Panc1 (cell line): ENCODE measurements around the gene EPB41L5. TPM values are rescaled to one million over a fixed set of nuclear protein-coding genes. Genes with fewer than 3 reads are reported as not detected.

Experiments
- ATAC-seq: fragments of 200-7000 bp; cut with Tn5 transposase; 2 replicates; pipeline ENCODE4 v1.9.1; 2020; ENCODE audit warnings: mild to moderate bottlenecking, moderate library complexity
- BruUV-seq: library from RNA; stranded (reverse); fragments of 400-500 nt; replicated peaks from 2 replicates; lab custom pipeline; 2021; lab: Mats Ljungman, UMichigan
- CTCF ChIA-PET: fragments of 300-600 bp; sonication (Branson Sonifier 250); formaldehyde crosslinking; loops from one replicate; lab custom pipeline; 2022; ENCODE audit warnings: antibody characterized with exemption; lab: Charles Lee
- POLR2A ChIA-PET: fragments of 300-600 bp; sonication (Branson Sonifier 250); formaldehyde crosslinking; loops from one replicate; lab custom pipeline; 2022; ENCODE audit warnings: antibody characterized with exemption; lab: Charles Lee
- DNase-seq: peaks from one replicate; pipeline ENCODE4 v3.0.0-alpha.2; 2010; ENCODE audit warnings: low read depth, low spot score
- H3K27ac ChIP-seq: 2 replicates; pipeline ENCODE4 v1.5.1; 2011; ENCODE audit warnings: mild to moderate bottlenecking, low read length, inconsistent platforms
- H3K27me3 ChIP-seq: fragments of 200-500 bp; sonication (Bioruptor generic); 2 replicates; pipeline ENCODE4 v1.6.0; 2014; ENCODE audit warnings: low read length, inconsistent platforms; ENCODE audit not compliant: control insufficient read depth, insufficient read depth
- H3K36me3 ChIP-seq: fragments of 200-500 bp; sonication (Bioruptor generic); 2 replicates; pipeline ENCODE4 v1.5.1; 2014; ENCODE audit warnings: inconsistent platforms, mild to moderate bottlenecking, low read length, moderate library complexity; ENCODE audit not compliant: control insufficient read depth, insufficient read depth
- H3K4me1 ChIP-seq: 2 replicates; pipeline ENCODE4 v1.5.1; 2011; ENCODE audit warnings: inconsistent platforms, mild to moderate bottlenecking, low read length, moderate library complexity; ENCODE audit not compliant: control insufficient read depth, insufficient read depth
- H3K4me3 ChIP-seq, 2 experiments: 2 replicates each; pipeline ENCODE4 v1.5.1; 2011 to 2012; ENCODE audit warnings: low read depth in 2 of 2, low read length in 2 of 2, mild to moderate bottlenecking in 2 of 2, inconsistent platforms in 1 of 2, moderate library complexity in 1 of 2
- H3K9me3 ChIP-seq: fragments of 200-500 bp; sonication (Bioruptor generic); 2 replicates; pipeline ENCODE4 v1.5.1; 2014; ENCODE audit warnings: low read depth, mild to moderate bottlenecking, inconsistent platforms, low read length, moderate library complexity; ENCODE audit not compliant: control insufficient read depth, insufficient read depth
- POLR2AphosphoS5 ChIP-seq: IDR thresholded peaks from 2 replicates; pipeline ENCODE4 v1.6.1; 2012; ENCODE audit warnings: mild to moderate bottlenecking, low read depth, low read length, moderate library complexity
- SIN3A ChIP-seq: IDR thresholded peaks from 2 replicates; pipeline ENCODE4 v1.6.1; 2012; ENCODE audit warnings: low read depth, mild to moderate bottlenecking, low read length, moderate library complexity, borderline replicate concordance; ENCODE audit not compliant: insufficient read depth
- TCF7L2 ChIP-seq: IDR thresholded peaks from 2 replicates; pipeline ENCODE4 v1.6.1; 2011; ENCODE audit warnings: mild to moderate bottlenecking, low read depth, low read length, inconsistent platforms
- in situ Hi-C: cut with HindIII; loops from 2 replicates; pipeline ENCODE4 v1.10.0; 2016; ENCODE audit warnings: low sequenced_read_pairs, low pct_unique_long_range_greater_than_20kb
- intact Hi-C: fragments of 100-400 bp; cut with micrococcal nuclease; formaldehyde crosslinking; loops from one replicate; pipeline ENCODE4 v1.10.0; 2022; ENCODE audit not compliant: unreplicated experiment
- total RNA-seq: library from RNA; stranded (reverse); gene quantifications from one replicate; pipeline ENCODE4 v1.2.1, GENCODE V29; 2021; ENCODE audit not compliant: unreplicated experiment
- TF ChIP-seq, protein P1 (sequence below), 2 experiments: IDR thresholded peaks; 2 replicates each; pipeline ENCODE4 v1.6.1; 2011 to 2012; ENCODE audit warnings: low read depth in 2 of 2, control low read depth in 1 of 2, low read length in 1 of 2, mild to moderate bottlenecking in 1 of 2, moderate library complexity in 1 of 2; ENCODE audit not compliant: insufficient read depth in 1 of 2
- TF ChIP-seq, protein P2 (sequence below): fragments of 450-650 bp; IDR thresholded peaks from 2 replicates; pipeline ENCODE4 v1.5.1; 2017; ENCODE audit warnings: mild to moderate bottlenecking

EPB41L5 gene
- total RNA-seq, 1 experiment from 2014 or later: 42.2 TPM

DNA sequence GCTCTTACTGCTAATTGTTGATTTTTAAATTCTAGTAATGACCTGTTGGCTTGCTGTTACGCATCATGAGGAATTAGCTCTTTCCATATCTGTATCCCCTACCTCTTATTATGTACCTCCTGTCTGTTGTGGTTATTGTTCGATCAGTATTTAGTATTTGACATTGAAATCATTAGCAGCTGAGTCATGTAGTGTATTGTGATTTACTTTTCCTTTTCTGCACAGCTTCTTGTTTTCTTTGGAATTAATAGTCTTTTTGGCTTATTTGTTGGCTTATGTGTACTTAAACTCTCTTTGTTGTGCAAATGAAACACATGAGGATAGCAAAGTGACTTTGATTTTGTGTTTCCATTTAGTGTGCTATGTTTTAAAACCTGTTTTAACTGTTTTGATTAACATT, 4.3 kb downstream of the EPB41L5 start:
- CTCF ChIA-PET: no interaction called here
- POLR2A ChIA-PET: no interaction called here
- in situ Hi-C loops: no loop called here

DNA sequence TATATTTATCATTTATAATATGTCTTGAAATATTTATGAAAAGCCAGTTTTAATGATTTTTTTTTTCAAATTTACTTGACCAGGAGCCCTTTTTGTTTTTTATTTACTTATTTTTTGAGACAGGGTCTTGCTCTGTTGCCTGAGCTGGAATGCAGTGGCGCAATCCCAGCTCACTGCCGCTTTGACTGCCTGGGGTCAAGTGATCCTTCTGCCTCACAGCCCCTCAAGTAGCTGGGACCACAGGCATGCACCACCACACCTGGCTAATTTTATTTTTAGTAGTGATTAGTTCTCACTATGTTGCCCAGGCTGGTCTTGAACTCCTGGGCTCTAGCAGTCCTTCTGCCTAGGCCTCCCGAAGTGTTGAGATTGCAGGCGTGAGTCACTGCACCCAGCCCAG, 5.7 kb downstream of the EPB41L5 start:
- TF ChIP-seq TCF7L2 (no peak), SIN3A (no peak), POLR2AphosphoS5 (no peak)
- TF ChIP-seq, protein P1, sequence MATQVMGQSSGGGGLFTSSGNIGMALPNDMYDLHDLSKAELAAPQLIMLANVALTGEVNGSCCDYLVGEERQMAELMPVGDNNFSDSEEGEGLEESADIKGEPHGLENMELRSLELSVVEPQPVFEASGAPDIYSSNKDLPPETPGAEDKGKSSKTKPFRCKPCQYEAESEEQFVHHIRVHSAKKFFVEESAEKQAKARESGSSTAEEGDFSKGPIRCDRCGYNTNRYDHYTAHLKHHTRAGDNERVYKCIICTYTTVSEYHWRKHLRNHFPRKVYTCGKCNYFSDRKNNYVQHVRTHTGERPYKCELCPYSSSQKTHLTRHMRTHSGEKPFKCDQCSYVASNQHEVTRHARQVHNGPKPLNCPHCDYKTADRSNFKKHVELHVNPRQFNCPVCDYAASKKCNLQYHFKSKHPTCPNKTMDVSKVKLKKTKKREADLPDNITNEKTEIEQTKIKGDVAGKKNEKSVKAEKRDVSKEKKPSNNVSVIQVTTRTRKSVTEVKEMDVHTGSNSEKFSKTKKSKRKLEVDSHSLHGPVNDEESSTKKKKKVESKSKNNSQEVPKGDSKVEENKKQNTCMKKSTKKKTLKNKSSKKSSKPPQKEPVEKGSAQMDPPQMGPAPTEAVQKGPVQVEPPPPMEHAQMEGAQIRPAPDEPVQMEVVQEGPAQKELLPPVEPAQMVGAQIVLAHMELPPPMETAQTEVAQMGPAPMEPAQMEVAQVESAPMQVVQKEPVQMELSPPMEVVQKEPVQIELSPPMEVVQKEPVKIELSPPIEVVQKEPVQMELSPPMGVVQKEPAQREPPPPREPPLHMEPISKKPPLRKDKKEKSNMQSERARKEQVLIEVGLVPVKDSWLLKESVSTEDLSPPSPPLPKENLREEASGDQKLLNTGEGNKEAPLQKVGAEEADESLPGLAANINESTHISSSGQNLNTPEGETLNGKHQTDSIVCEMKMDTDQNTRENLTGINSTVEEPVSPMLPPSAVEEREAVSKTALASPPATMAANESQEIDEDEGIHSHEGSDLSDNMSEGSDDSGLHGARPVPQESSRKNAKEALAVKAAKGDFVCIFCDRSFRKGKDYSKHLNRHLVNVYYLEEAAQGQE (IDR thresholded peaks at IDR 0.05; ENCODE audit: insufficient read depth in 1 of 2, low read depth in 2 of 2, low read length in 1 of 2): no peak
- TF ChIP-seq, protein P2, sequence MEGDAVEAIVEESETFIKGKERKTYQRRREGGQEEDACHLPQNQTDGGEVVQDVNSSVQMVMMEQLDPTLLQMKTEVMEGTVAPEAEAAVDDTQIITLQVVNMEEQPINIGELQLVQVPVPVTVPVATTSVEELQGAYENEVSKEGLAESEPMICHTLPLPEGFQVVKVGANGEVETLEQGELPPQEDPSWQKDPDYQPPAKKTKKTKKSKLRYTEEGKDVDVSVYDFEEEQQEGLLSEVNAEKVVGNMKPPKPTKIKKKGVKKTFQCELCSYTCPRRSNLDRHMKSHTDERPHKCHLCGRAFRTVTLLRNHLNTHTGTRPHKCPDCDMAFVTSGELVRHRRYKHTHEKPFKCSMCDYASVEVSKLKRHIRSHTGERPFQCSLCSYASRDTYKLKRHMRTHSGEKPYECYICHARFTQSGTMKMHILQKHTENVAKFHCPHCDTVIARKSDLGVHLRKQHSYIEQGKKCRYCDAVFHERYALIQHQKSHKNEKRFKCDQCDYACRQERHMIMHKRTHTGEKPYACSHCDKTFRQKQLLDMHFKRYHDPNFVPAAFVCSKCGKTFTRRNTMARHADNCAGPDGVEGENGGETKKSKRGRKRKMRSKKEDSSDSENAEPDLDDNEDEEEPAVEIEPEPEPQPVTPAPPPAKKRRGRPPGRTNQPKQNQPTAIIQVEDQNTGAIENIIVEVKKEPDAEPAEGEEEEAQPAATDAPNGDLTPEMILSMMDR: no peak
- ChIA-PET CTCF (no interaction called here), POLR2A (interaction anchor here (0.7 kb wide), 1 partner anchor 8 kb away, joined by 3 read pairs; no protein-coding TSS in a partner anchor)
- H3K4me3 ChIP-seq: no peak overlapping the region
- in situ Hi-C loops (no loop called here), intact Hi-C loops (no loop called here)
- peaks cover 19% of the 10 kb centered on the region for H3K4me1 ChIP-seq
- no peak overlapping the region for H3K27ac ChIP-seq
- H3K36me3 ChIP-seq: no peaks in the 10 kb centered on the region
- no peak for DNase-seq
- no peaks in the 10 kb centered on the region for H3K9me3 ChIP-seq
- no peaks in the 10 kb centered on the region for H3K27me3 ChIP-seq
- no TSS peak for BruUV-seq
- no peak for ATAC-seq

More for the DNA sequence above, 4.3 kb downstream of the EPB41L5 start:
- ATAC-seq: no peak
- no peak for TF ChIP-seq TCF7L2
- TF ChIP-seq, protein P2: no peak
- TF ChIP-seq, protein P1 (IDR thresholded peaks at IDR 0.05; ENCODE audit: insufficient read depth in 1 of 2, low read depth in 2 of 2, low read length in 1 of 2): no peak
- TF ChIP-seq POLR2AphosphoS5: no peak
- TF ChIP-seq SIN3A: no peak
- Histone ChIP-seq H3K9me3 (no peaks in the 10 kb centered on the region), H3K36me3 (no peaks in the 10 kb centered on the region), H3K27me3 (no peaks in the 10 kb centered on the region), H3K4me3 (no peak overlapping the region), H3K27ac (peak overlapping the region; percentile 63), H3K4me1 (peaks cover 19% of the 10 kb centered on the region)
- no TSS peak for BruUV-seq
- no peak for DNase-seq
- intact Hi-C loops: no loop called here
